Measurements from ENCODE around the gene MGAT5B. TPM values are rescaled to one million over a fixed set of nuclear protein-coding genes. Genes with fewer than 3 reads are reported as not detected.

Gene MGAT5B
- total RNA-seq, 4 donors from 2014 or later = 0.19 to 0.47 TPM; not detected in 2

- no peak for TF ChIP-seq CTCF (IDR thresholded peaks at IDR 0.05)
- TF ChIP-seq POLR2A (IDR thresholded peaks at IDR 0.05) = no peak
- no peak for DNase-seq (ENCODE audit: low spot score in 2 of 2)
- 82 to 86% methylated on average over 11 to 12 of the region's 13 CpGs for WGBS, 2 donors
- H3K4me3 ChIP-seq (ENCODE audit: low read depth, poor library complexity, severe bottlenecking) = no peak overlapping the region
- intact Hi-C loops (cut with DNase I; ENCODE audit: low total_unique reads) = no loop called here
These were observed 35.9 kb downstream of the MGAT5B start for GRCh38 chr17:76904116-76904515.

GRCh38 chr17:76905036-76905435, 36.8 kb downstream of the MGAT5B start:
- TF ChIP-seq POLR2A (IDR thresholded peaks at IDR 0.05) (no peak), CTCF (IDR thresholded peaks at IDR 0.05) (no peak)
- 94 to 96% methylated on average over 8 of the region's 8 CpGs for WGBS, 2 donors
- intact Hi-C loops (cut with DNase I; ENCODE audit: low total_unique reads) = no loop called here
- no peak overlapping the region for H3K4me3 ChIP-seq (ENCODE audit: low read depth, poor library complexity, severe bottlenecking)
- no peak for DNase-seq (ENCODE audit: low spot score in 2 of 2)

- intact Hi-C loops (cut with DNase I; ENCODE audit: low total_unique reads) = no loop called here
- no peak overlapping the region for H3K4me3 ChIP-seq (ENCODE audit: low read depth, poor library complexity, severe bottlenecking)
- WGBS, 2 donors = 48 to 88% methylated on average over 11 of the region's 17 CpGs
- DNase-seq (ENCODE audit: low spot score in 2 of 2) = no peak
- TF ChIP-seq CTCF (IDR thresholded peaks at IDR 0.05) = no peak
- TF ChIP-seq POLR2A (IDR thresholded peaks at IDR 0.05) = no peak
These were observed 37.6 kb downstream of the MGAT5B start for GRCh38 chr17:76905836-76906235.

GRCh38 chr17:76906463-76906862, 38.3 kb downstream of the MGAT5B start:
- intact Hi-C loops (cut with DNase I; ENCODE audit: low total_unique reads) = no loop called here
- no peak for DNase-seq (ENCODE audit: low spot score in 2 of 2)
- TF ChIP-seq POLR2A (IDR thresholded peaks at IDR 0.05) (no peak), CTCF (IDR thresholded peaks at IDR 0.05) (no peak)
- H3K4me3 ChIP-seq (ENCODE audit: low read depth, poor library complexity, severe bottlenecking) = no peak overlapping the region
- 48 to 61% methylated on average over 6 of the region's 6 CpGs for WGBS, 2 donors

GRCh38 chr17:76907352-76907751, 39.1 kb downstream of the MGAT5B start:
- intact Hi-C loops (cut with DNase I; ENCODE audit: low total_unique reads) = no loop called here
- H3K4me3 ChIP-seq (ENCODE audit: low read depth, poor library complexity, severe bottlenecking) = no peak overlapping the region
- DNase-seq (ENCODE audit: low spot score in 2 of 2) = no peak
- WGBS, 2 donors = 87 to 91% methylated on average over 3 of the region's 3 CpGs
- TF ChIP-seq POLR2A (IDR thresholded peaks at IDR 0.05) (no peak), CTCF (IDR thresholded peaks at IDR 0.05) (no peak)

- DNase-seq (ENCODE audit: low spot score in 2 of 2) = no peak
- no peak overlapping the region for H3K4me3 ChIP-seq (ENCODE audit: low read depth, poor library complexity, severe bottlenecking)
- TF ChIP-seq POLR2A (IDR thresholded peaks at IDR 0.05) = no peak
- TF ChIP-seq CTCF (IDR thresholded peaks at IDR 0.05) = no peak
- 24 to 37% methylated on average over 13 of the region's 13 CpGs for WGBS, 2 donors
- intact Hi-C loops (cut with DNase I; ENCODE audit: low total_unique reads) = no loop called here
These were observed 42.0 kb downstream of the MGAT5B start for GRCh38 chr17:76909971-76910760.

Data from lower leg skin (tissue), 4 donors.